Fibroblast of upper back skin (primary cell): Measurements from ENCODE around the gene PLXNA2.
A peak's percentile ranks its signal among the peaks of the same experiment; 100 is the strongest.

Experiments
- DNase-seq: peaks from one replicate; pipeline ENCODE4 v3.0.0-alpha.2; 2013

The PLXNA2 gene

DNA sequence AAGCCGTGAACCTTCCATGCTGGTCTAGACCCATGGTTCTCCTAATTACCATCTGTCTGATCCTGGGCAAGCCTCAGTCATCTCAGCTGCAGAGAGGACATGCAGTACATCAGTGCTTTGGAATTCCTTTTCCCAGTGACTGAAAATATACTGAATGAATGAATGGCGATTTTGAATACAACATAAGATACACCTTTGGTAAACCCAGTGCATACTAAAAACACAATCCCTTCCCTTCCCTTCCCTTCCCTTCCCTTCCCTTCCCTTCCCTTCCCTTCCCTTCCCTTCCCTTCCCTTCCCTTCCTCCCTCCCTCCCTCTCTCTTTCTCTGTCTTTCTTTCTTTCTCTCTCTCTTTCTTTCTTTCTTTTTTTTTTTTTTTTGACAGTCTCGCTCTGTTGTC, 21.3 kb upstream of the PLXNA2 start:
- no peak for DNase-seq

DNA sequence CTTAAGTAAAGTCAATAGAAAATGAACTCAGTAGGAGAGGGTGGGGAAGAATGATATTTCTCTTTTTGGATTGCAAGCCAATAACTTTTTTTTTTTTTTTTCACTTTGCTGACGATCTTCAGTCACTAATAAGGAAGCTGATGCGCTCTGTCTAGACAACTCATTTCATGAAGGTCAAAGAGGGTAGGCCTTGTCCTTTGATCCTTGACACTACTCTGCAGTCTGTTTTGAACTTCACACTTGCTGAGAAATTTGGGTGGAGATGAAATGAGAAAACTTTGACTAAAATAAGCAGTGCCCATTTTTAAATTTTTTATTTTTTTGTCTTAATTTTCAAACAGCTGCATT, 20.9 kb upstream of the PLXNA2 start:
- no peak for DNase-seq

DNA sequence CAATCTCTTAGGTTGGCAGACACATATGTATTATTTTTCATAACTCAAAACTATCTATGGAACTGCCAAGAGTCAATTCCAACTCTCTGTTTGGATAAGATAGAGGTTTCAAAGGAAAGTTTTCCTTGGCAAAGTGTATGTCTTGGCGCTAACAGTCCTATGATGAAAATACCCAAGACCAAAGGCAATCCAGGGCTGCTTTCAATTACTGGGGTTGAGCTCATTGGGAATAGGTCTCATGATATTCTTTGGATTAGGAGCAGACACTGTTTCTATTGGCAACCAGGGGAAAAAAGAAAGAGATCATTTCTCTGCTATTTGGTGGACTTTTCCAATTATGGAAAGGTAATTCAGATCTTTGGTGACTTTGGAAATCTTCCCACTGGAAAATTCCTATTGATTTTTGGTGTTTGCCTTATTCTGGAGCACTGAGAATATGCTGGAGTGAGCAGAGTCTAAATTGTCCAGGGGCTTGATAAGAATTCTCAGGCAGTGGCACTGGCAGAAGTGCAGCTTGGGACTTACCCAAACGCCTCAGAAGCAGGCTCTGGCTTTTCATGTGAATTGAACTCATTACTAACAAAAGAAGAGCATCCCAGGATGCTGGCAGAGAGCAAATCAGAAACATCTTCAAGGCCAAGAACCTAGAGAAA, 20.4 kb upstream of the PLXNA2 start:
- peak; percentile 74 for DNase-seq

DNA sequence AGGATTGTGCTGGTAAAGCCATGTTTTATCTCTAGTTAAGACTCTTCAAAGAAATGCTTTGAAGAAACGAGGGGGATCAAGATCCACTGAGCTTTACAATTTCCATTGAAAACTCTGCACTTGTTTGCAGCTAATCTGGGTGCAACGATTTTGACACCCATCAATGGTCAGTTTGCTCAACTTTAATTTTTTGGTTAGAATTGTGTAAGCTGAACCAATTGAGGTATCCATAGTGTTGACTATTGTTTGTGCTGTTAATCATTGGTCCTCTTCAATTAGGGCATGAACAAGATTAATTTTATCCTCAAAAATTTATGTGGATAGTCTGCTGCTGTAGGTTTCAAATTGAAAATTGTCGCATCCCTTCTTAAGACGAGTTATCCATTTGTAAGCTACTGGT, 17.7 kb upstream of the PLXNA2 start:
- no peak for DNase-seq

DNA sequence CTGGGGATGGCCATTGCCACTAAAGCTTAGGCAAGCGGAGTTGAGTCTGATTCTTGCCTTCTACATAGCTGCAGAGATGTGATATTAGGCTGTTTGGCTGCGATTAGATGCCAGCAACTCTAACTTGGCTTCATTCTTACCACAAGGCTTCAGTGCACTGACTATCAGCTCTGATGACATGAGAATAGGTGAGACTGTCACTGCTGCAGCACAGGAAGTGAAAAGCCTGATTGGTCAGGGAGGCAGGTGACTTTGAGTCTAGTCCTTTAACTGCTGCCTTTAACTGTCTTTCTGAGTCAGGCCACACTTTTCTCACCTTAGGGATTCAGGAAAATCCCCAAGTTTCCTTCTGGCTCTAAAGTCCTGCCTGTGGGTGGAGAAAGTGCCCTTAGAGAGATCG, 14.1 kb upstream of the PLXNA2 start:
- no peak for DNase-seq

DNA sequence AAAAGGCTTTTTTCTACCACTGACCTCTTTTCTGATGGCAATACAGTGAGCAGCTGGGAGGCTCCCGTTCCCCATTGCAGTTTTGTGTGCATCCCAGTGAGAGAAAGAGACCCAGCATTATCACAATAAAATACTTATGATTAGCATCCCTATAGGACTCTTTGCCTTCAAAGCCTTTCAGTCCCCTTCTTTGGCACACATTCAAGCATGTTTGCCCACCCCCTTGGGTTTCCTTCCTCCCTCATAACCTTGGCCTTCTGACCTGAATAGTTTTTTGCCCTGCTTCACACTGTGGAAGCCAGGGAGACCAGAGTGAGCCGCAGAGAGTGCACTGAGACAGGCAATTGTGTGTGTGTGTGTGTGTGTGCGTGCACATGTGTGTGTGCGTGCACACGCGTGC, 13.2 kb upstream of the PLXNA2 start:
- no peak for DNase-seq

DNA sequence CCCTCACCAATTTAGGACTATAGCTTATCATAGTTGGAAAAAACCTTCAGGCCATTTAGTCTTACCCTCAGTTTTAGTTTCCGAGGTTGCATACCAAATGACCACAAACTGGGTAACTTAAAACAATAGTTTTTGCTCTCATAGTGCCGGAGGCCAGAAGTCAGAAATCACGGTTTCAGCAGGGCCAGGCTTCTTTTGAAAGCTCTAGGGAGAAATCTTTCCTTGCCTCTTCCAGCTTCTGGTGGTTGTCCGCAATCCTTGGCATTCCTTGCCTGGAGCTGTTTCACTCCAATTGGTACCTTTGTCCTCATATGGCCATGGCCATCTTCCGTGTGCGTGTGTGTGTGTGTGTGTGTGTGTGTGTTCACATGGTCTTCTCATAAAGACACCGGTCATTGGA, 12.4 kb upstream of the PLXNA2 start:
- DNase-seq = no peak

DNA sequence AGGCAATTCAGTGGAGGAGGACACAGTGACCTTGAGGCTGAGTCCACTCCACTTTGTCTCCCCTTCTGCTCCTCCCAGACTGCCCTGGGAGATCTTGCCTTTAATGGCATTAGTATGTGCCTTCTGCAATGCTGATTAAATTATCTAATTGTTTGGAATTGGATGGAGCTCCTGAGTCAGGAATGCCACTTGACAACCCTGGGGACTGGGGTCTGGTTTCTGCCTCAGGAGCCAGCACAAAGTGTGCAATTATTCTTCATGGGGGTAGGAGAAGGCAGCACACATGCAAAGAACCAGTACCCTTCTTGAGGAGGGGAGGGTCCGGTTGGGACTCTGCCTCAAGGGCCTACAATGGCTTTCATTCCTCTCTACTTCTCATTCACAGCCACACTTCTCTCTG, 11.9 kb upstream of the PLXNA2 start:
- no peak for DNase-seq

DNA sequence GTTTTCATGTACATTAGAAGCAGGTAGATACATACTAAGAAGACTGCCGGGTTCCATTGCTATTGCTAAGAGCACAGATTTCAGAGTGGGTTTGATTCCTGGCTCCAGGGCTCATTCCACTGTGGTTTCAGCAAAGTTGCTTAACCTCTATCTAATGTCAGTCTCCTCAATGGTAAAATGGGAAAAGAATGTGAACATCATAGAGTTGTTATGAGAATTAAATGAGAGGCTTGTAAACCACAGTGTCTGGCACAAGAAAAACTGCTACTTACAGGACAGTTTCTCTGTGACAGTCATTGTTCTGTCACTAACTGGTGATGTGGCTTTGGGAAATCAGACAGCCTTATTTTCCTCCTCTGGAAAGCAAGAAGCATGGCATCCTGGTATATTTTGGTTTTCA, 10.7 kb upstream of the PLXNA2 start:
- DNase-seq = peak; percentile 90

DNA sequence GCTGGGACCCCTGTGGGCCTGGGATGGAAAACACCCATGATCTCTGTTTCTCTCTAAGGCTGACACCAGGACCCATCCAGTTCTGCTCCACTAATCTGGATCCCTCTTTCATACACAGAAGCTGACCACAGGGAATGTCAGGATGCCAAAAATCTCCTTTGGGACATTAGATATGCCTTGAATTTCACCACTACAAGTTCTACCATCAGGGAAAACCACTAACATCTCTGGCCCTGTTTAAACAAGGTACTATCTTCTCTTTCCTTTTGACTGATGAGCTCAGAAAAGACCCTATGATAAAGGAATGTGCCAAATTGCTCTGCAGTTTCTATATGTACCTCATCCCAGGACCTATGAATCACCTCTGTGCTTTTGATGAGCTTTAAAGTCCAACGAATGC, 10.2 kb upstream of the PLXNA2 start:
- peak; percentile 92 for DNase-seq

DNA sequence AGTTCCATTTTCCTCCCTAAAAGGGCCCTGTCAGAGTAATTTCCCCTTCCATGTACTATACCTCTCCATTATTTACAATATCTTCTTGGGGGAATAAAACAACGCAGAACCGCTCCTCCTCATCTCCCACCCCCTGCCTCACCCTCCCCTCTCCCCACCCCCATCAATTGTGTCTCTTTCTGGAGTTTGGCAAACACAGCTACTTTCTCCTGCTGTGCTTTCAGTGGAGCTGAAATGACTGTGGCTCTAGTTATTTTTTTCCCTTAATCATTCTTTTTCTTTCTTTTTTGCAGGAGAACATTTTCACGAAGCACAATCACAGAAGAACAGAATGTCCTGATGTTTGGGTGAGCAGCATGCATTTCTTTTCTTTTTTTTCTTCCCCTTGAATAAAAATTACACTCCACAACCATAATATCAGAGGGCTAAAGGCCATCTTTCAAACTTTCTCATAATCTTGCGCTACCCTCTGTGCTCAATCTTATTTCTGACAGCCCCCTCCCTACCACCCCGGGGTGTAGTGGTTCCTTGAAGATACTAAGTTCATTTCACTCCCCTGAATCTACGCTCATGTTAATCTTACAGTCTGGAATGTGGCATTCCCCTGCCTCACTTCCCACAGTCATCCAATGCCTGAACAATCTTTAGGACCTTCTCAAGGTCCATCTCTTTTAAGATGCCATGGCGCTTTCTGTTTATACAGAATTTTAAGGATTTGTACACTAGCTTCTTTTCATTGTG, 8.8 kb upstream of the PLXNA2 start:
- no peak for DNase-seq

DNA sequence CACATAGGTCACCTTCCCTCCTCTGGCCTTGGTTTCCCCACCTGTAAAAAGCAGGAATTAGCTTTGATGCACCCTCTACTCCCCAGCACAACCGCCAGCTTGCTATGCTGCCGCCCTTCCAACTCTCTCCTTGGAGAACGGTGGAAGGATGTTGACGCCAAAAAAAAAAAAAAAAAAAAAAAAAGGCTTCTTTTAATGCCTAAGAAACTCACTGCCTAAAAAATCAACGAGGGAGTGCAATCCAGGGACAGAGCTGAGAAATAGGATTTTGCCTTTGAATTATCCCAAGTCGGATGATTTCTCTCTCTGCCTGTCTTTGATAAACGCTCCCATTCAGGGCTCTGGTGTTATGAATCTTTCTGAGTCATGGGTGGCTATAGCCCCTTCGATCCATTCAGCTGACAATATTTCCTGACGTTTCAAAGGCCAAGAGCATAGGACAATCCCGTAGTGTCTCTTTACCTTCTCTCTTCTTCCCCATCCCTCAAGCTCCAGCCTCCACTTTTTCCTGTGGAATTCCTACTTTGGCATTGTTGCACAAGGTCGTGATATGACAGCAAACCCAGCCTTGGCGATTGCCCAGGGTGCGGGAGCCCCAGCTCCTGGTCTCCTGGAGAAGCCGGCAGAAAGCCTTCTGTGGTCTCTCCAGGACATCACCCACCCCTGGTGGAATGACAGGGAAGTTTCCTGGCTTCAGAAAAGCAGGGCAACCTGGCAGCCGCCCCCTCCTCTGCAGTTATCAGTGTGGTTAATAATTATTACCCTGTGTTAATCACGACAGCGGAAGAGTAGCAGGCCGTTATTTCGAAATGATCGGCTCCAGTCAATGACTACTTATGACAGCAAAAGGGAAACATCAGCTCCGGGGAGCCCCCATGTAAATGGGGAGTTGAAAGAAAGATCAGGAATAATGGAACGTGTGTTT, 8.0 kb upstream of the PLXNA2 start:
- DNase-seq = peak; percentile 64

DNA sequence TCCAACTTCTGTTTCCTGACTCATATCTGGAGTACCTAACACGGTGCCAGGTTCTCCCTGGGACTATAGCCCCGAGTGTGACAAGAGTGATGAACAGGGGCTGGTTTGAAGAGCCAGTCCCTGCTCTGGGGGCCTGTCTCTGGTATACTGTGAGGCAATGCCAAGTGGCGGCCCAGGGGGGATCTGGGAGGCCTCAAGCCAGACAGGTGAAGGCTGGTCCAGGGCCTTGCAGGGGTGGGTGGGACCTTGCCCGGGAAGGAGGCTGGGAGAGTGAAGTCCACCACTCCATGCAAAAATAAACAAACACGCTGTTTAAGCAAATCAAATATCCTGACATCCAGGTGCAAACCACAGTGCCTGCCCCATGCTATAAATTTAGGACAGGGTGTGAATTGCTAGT, 6.8 kb upstream of the PLXNA2 start:
- DNase-seq = no peak

DNA sequence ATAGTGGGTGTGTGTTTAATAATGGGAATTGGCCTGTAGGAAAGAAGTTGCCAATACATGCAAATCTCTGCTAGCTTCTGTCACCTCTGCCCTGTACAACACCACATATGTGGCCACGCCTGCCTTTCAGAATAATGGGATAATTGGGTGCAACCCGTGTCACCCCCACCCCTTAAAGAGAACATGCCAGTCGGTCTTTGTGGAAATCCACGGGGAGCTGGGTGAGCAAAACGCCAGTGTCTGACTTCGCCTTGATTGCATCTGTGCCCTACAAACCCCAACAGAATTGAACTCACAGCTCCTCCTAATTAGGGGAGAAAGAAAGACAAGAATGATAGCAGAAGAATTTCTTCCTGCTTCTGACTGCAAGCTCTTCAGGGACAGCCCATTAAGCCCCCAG, 6.4 kb upstream of the PLXNA2 start:
- no peak for DNase-seq

DNA sequence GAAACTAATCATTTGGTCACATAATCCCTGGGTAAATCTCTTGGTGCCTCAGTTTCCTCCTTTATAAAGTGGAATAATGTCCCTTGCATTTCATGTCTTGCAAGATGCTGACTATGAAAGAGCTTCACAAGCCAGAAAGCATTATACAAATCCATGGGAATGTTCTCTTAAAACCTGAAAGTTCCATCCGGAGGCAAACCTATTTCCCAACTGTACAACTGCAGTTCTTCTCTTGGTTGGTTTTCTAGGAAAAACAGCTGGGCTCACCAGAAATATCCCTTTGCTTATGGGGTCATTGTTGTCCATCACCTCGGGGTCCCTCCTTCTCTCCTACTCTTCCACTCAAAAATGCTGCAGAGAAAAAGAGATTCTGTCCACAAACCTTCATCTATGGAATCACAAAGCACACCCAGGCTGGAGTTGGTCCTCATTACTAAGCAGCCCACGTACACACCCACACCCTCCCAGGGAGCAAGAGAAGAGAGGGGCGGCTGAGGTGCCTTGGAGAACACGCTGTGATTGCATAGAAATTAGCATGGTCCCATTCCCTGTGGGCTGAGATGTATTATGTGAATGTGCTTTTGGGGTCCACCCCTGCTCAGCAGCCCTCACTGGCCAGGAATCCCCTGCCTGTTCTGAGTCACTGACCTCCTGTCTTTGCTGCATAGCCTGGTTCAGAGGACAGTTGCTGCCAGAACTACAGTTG, 5.0 kb upstream of the PLXNA2 start:
- no peak for DNase-seq

DNA sequence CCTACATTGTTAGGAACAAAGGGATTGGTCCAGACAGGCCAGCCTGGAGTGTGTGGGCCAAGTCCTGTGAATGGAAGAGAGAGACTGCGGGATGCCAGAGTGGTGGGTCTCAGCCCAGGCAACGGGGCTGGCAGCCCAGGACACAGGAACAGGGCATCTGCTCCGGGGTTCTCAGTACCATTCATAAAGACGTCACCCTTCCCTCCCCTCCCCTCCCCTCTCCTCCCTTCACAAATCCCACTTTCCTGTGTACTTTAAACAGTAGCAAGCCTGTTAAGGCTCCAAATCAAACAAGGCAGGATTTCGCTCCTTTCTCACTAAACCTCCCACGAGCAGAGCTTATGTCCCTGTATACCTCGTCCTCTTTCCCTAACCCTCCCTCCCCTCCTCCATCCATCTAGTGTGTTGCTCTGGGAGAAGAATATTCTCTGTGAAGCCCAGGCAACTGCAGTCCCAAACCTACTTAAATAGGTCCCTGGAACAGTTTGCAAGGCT, 4.2 kb upstream of the PLXNA2 start:
- no peak for DNase-seq

DNA sequence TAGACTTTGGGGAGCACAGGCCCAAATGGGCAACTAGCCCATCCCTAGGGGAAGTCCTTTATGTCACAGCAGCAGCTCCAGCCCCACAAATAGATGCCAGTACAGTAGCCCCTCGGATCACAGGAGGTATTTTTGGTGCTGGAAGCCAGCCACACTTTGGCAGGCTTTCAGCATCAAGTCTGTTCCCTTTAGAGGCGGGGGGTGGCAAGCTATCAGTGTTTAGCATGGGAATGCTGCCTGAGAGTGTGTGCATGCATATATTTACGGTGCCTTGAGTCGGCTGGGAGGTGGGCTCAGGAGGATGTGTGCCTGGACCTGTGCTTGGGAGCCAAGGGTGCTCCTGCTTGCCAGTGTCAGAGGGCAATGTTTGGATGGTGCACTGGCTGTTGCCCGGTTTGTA, 3.5 kb upstream of the PLXNA2 start:
- DNase-seq = no peak

DNA sequence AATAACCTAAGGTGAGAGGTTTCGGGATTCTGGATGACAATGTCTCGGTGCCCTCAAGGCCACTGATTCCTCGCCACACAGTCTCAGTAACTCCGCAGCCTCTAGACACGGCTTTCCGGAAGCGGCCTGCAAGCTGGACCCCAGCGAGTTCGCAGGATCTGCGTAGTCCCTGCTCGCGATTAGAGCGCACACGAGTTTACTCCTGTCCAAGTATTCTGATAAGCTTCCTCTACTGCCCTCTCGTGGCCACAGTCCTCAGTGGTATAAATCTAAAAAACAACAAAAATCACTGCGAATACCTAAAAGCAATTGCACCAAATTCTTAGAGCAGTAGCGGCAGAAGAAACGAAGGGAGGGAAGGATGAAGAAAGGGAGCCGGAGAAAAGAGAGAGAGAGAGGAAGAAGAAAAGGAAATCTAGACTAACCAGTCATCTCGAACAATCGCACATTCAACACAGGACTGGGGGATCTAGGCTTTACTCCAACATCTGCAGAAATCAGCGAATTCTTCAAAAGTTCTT, 1.1 kb upstream of the PLXNA2 start:
- DNase-seq = peak; percentile 90

DNA sequence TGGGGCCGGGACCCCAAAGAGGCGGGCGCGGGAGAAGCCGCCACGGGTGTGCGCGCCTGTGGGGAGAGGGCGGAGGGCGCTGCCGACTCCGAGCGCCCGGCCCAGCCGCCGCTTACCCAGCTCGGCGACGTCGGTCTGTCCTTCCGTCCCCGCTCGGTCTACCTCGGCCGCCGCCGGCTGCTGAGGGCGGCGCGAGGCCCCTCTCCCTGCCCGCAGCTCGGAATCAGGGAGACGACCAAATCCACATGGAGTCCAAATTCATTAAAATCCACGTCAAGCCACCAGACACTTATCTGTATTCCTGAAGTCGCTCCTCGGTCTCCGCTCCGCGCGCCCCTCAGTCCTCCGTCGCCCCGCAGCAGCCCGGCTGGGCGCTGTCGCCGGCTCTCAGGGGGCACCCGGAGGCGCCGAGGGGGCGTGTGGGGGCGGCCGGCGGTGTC, 637 bp downstream of the PLXNA2 start:
- DNase-seq = no peak

DNA sequence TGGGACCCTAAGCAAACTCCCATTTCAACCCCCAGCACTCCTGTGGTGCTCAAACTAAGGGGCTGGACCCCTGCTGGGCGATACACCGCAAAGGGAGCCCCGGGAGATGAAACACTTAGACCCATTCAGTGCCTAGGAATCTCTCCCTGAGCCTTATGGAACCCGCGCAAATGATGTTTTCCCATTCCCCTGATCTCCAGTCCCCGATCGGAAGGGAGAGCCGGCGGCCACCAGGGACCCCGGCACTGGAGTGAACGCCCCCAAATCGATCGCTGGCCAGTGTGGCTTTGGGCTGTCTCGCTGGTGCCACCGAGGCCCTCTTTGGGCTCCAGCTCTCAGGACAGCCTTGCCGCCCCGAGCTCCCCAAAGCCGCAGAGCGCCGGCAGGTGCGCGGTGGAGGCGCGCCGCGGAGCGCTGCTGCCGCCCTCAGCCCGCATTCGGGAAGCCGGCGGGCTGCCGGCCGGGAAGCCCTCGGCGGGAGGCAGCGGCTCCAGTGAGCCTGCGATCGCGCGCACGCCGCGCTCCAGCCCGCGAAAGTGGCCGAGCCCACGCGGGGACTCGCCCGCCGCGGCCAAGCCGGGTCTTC, 1.1 kb downstream of the PLXNA2 start:
- no peak for DNase-seq

DNA sequence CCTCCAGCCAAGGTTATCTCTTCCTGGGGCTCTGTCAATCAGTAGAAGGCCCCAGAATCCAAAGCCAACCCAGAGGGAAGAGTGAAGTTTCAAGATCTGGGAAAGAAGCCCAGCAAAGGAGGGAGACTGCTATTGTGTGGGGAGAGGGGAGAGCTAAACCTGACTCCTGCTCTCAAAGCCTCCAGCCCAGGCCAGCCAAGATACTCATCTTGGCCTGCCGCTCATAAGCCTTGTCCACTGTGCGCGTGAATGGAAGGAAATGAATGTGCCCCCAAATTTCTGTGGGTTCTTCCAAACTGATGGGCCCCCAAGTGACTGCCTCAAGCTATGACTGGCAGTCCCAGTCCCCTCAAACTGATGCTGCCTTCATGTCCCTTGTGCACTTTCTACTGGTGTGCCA, 2.0 kb downstream of the PLXNA2 start:
- no peak for DNase-seq

DNA sequence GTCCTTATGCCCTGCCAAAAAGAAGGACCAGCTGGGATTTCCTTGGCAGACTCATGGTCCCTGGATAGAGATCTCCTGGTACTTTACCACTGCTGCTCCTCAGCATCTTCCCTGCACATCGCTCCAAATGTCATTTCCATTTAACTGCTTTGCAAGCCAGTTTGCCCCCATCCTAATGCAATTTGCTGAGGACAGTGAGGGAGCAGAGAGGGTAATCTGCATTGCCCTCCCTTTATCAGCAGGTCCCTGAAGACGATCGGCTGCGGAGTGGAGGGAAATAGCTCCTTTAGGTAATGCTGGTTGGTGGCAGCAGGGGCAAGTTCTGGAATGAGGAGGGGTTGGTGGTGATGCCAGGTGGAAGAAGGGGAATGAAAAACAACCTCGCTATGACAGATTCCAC, 2.7 kb downstream of the PLXNA2 start:
- no peak for DNase-seq
